K562 (cell line): ENCODE measurements around the gene CTNNBL1. TPM values are rescaled to one million over a fixed set of nuclear protein-coding genes. Genes with fewer than 3 reads are reported as not detected.

Source experiments
- ATAC-seq: fragments of 200-7000 bp; cut with Tn5 transposase; 3 replicates; pipeline ENCODE4 v1.9.1; 2020; ENCODE audit warnings: moderate library complexity
- BruUV-seq: library from RNA; stranded (reverse); fragments of 400-500 nt; replicated peaks from 2 replicates; lab custom pipeline; 2021; lab: Mats Ljungman, UMichigan
- CTCF ChIA-PET: fragments of 300-600 bp; formaldehyde crosslinking; extraction: SDS; loops from one replicate; lab custom pipeline; 2021; ENCODE audit warnings: low intra/inter-chr PET ratio; lab: Yijun Ruan, JAX
- POLR2A ChIA-PET: fragments of 300-600, 350-650 bp; sonication (Branson Sonifier 250); formaldehyde crosslinking; extraction: SDS; loops from one replicate; lab custom pipeline; 2021; ENCODE audit warnings: antibody characterized with exemption, inconsistent platforms; lab: Yijun Ruan, JAX
- DNase-seq, 4 experiments: peaks; one replicate each; pipeline versions ENCODE4 v3.0.0 to v3.0.0-alpha.2; 2011 to 2018; ENCODE audit warnings: low spot score in 3 of 4, mixed read lengths in 3 of 4; ENCODE audit errors: extremely low read depth in 1 of 4
- FAIRE-seq: peaks from 2 replicates; lab custom pipeline; 2011; peaks lifted over from hg19 to GRCh38; lab: Jason Lieb, UNC
- H2AFZ ChIP-seq: 2 replicates; pipeline ENCODE4 v1.6.0; 2011; ENCODE audit warnings: low read depth, low read length, control low read depth, inconsistent platforms
- H3K27ac ChIP-seq: fragments of 200-600 bp; 3 replicates; pipeline ENCODE4 v1.8.0; 2011; ENCODE audit warnings: low read depth, mild to moderate bottlenecking, control low read depth, inconsistent platforms, low read length, moderate library complexity, mixed read lengths; ENCODE audit errors: extremely low read depth
- H3K27me3 ChIP-seq, 2 experiments: fragments of 300-600 bp in 1 of 2; 2 replicates in 1 of 2; 3 replicates in 1 of 2; pipeline versions ENCODE4 v1.6.0 to v1.8.0; 2011; ENCODE audit warnings: inconsistent platforms in 2 of 2, low read length in 2 of 2, mild to moderate bottlenecking in 1 of 2, mixed read lengths in 1 of 2, moderate library complexity in 1 of 2; ENCODE audit not compliant: control insufficient read depth in 2 of 2, insufficient read depth in 2 of 2
- H3K36me3 ChIP-seq: fragments of 300-600 bp; 3 replicates; pipeline ENCODE4 v1.8.0; 2011; ENCODE audit warnings: mild to moderate bottlenecking, low read length, inconsistent platforms; ENCODE audit not compliant: control insufficient read depth, insufficient read depth
- H3K4me1 ChIP-seq, 2 experiments: fragments of 200-600 bp in 1 of 2; replicated peaks in 1 of 2; 2 replicates in 1 of 2; 3 replicates in 1 of 2; pipeline versions ENCODE4 v1.5.1 to v1.8.0; 2011; ENCODE audit warnings: inconsistent platforms in 2 of 2, low read length in 2 of 2, mild to moderate bottlenecking in 1 of 2, mixed read lengths in 1 of 2, moderate library complexity in 1 of 2; ENCODE audit not compliant: control insufficient read depth in 2 of 2, insufficient read depth in 2 of 2
- H3K4me2 ChIP-seq: 2 replicates; pipeline ENCODE4 v1.6.1; 2011; ENCODE audit warnings: low read length, control low read depth, inconsistent platforms, mixed read lengths; ENCODE audit not compliant: insufficient read depth
- H3K4me3 ChIP-seq: fragments of 200-600 bp; sonication (generic), shearing (Covaris generic); 2 replicates; pipeline ENCODE4 v1.5.1; 2016; ENCODE audit warnings: control low read depth, inconsistent platforms
- H3K79me2 ChIP-seq: fragments of 200-600 bp; 3 replicates; pipeline ENCODE4 v1.8.0; 2011; ENCODE audit warnings: low read length, inconsistent platforms; ENCODE audit not compliant: control insufficient read depth, insufficient read depth
- H3K9ac ChIP-seq, 2 experiments: 2 replicates each; pipeline versions ENCODE4 v1.6.0 to v1.6.1; 2011; ENCODE audit warnings: low read depth in 2 of 2, low read length in 2 of 2, control low read depth in 1 of 2, inconsistent platforms in 1 of 2, mild to moderate bottlenecking in 1 of 2, mixed read lengths in 1 of 2; ENCODE audit not compliant: insufficient read depth in 1 of 2
- H3K9me1 ChIP-seq: one replicate; pipeline ENCODE4 v1.6.0; 2011; ENCODE audit warnings: inconsistent platforms, mild to moderate bottlenecking, low read length, moderate library complexity; ENCODE audit not compliant: control insufficient read depth, insufficient read depth
- H3K9me3 ChIP-seq: replicated peaks from 2 replicates; pipeline ENCODE4 v1.5.1; 2011; ENCODE audit warnings: low read depth, low read length, inconsistent platforms; ENCODE audit not compliant: control insufficient read depth, insufficient read depth
- H4K20me1 ChIP-seq: replicated peaks from 2 replicates; pipeline ENCODE4 v1.6.1; 2011; ENCODE audit warnings: low read length, inconsistent platforms, mixed read lengths; ENCODE audit not compliant: control insufficient read depth, insufficient read depth
- GTF2A2 ChIP-seq: IDR thresholded peaks from 2 replicates; pipeline ENCODE4 v1.6.1; 2016; ENCODE audit warnings: mild to moderate bottlenecking, missing genetic modification characterization, missing compliant biosample characterization
- SPI1 ChIP-seq: IDR thresholded peaks from 2 replicates; pipeline ENCODE4 v1.6.1; 2011; ENCODE audit warnings: low read depth, low read length, control low read depth, borderline replicate concordance
- SUPT5H ChIP-seq: fragments of 450-650 bp; IDR thresholded peaks from 2 replicates; pipeline ENCODE4 v1.6.1; 2016
- ZKSCAN1 ChIP-seq: fragments of 150-350 bp; IDR thresholded peaks from 2 replicates; pipeline ENCODE4 v1.6.1; 2016; ENCODE audit warnings: low read depth, low read length
- ZNF316 ChIP-seq: fragments of 450-650 bp; IDR thresholded peaks from 2 replicates; pipeline ENCODE4 v1.6.1; 2016
- ZNF57 ChIP-seq: fragments of 450-650 bp; formaldehyde crosslinking; IDR thresholded peaks from 2 replicates; pipeline ENCODE4 v1.4.0; 2020; ENCODE audit warnings: mild to moderate bottlenecking, moderate library complexity
- WGBS: fragments of 100-300 bp; shearing (Covaris generic); methylation state at CpG from one replicate; pipeline ENCODE4 v1.1.6; 2016; ENCODE audit warnings: low coverage, mixed read lengths; ENCODE audit not compliant: insufficient coverage; ENCODE audit errors: missing lambda C conversion rate; 5-methylcytosine and 5-hydroxymethylcytosine counted together
- in situ Hi-C: fragments of 300-500 bp; cut with MboI; formaldehyde crosslinking; loops from 4 replicates; pipeline ENCODE4 v1.15.0; 2018; ENCODE audit warnings: inconsistent platforms, mixed read lengths
- intact Hi-C: fragments of 100-400 bp; cut with micrococcal nuclease; formaldehyde crosslinking; loops from 2 replicates; pipeline ENCODE4 v1.14.2; 2022
- polyA plus RNA-seq, 8 experiments: library from polyadenylated mRNA; depleted of rRNA in 4 of 8; stranded (reverse) in 5 of 8; unstranded in 3 of 8; fragments of >200 nt; fragmentation: Nextera tagmentation in 2 of 8; fragmentation: Illumina TruSeq in 1 of 8; extraction: Ambion mirVana in 2 of 8; extraction: Trizol in 1 of 8; gene quantifications; 2 replicates each; pipeline versions ENCODE4 v1.2.1 to v1.2.3, GENCODE V29; 2011 to 2014; ENCODE audit warnings: inconsistent platforms in 1 of 8, missing spikeins in 1 of 8
- total RNA-seq, 7 experiments: library from RNA; depleted of rRNA in 6 of 7; stranded (reverse); fragments of >200 nt in 6 of 7; fragmentation: Illumina TruSeq in 2 of 7; extraction: Trizol in 2 of 7; gene quantifications; 2 replicates each; pipeline versions ENCODE4 v1.2.1 to v1.2.3, GENCODE V29; 2011 to 2021; ENCODE audit warnings: low replicate concordance in 1 of 7
- TF ChIP-seq, protein P1 (sequence below), 3 experiments: fragments of 200-800 bp in 1 of 3; fragments of 250-450 bp in 1 of 3; fragments of 450-650 bp in 1 of 3; sonication (Bioruptor Pico) in 1 of 3; sonication (Bioruptor generic) in 1 of 3; formaldehyde crosslinking in 1 of 3; IDR thresholded peaks; 2 replicates each; pipeline versions ENCODE4 v1.6.1 to v1.8.0; 2016 to 2022; ENCODE audit warnings: mild to moderate bottlenecking in 2 of 3, missing genetic modification characterization in 2 of 3, missing compliant biosample characterization in 1 of 3, moderate library complexity in 1 of 3
- TF ChIP-seq, protein P2 (sequence below): sonication (generic); formaldehyde crosslinking; IDR thresholded peaks from 2 replicates; pipeline ENCODE4 v1.8.0; 2022; ENCODE audit warnings: mild to moderate bottlenecking, missing genetic modification reagents, borderline replicate concordance

CTNNBL1 gene
- total and polyA plus RNA-seq, 9 of the 15 experiments (the other 6 are each of a cell fraction or from before 2014, with no cell fraction given), result 32.4 to 85.6 (median 43.6) TPM

DNA sequence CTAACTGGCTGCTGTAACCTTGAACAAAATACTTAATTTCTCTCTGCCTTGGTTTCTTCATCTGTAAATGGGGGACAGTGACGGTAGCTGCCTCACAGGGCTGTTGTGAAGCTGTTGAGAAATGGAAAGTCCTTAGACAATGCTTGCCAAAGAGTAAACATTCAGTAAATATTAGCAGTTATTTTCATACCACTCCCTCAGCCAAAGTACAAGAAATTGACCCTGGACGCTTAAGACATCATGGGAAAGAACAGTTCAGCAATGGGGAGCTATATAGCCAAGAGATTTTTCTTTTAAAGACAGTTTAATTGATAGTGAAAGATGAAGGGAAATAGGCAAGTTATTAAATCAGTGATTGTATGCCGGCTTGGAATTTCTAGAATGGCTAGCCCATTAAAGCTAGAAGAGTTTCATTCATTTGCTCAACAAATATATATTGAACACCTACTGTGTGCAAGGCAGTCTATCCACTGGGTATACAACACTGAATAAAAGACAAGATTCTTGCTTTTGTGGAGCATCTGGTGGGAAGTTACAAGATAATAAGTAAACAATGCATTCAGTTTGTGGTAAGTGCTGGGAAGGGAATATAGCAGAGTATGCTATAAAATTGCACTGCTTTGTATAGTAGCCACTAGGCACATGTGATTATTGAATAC lies 2.0 kb downstream of the CTNNBL1 start:
- H3K4me1 ChIP-seq, result peaks cover 2 to 4% of the 10 kb centered on the region in 2 experiments; a peak in 1 of 5 replicates
- 0 out of 2 replicates have a peak, but pooled peaks have one; percentile 61 for TF ChIP-seq ZKSCAN1
- no peak for TF ChIP-seq GTF2A2 (tag)
- TF ChIP-seq, all 486 proteins: peak for 1
- Histone ChIP-seq H3K4me2 (no peak overlapping the region), H2AFZ (no peak overlapping the region), H3K9me1 (no peaks in the 10 kb centered on the region), H3K4me3 (no peak overlapping the region), H3K9ac (no peak overlapping the region), H3K79me2 (peaks cover 20% of the 10 kb centered on the region), H4K20me1 (peaks cover 7% of the 10 kb centered on the region), H3K9me3 (no peaks in the 10 kb centered on the region), H3K36me3 (no peaks in the 10 kb centered on the region), H3K27me3 (peaks cover 0 to 8% of the 10 kb centered on the region in 2 experiments; a peak in 2 of 5 replicates), H3K27ac (no peak overlapping the region)
- FAIRE-seq, result no peak
- no peak for DNase-seq
- ChIA-PET CTCF (no interaction called here), POLR2A (interaction anchor here (0.7 to 2.0 kb wide), 2 partner anchors 13 to 15 kb away, joined by 3 to 8 read pairs; no protein-coding TSS in a partner anchor)
- WGBS, result 82% methylated on average over 3 of the region's 3 CpGs
- BruUV-seq, result no TSS peak
- ATAC-seq, result no peak
- intact Hi-C loops, result no loop called here
- in situ Hi-C loops, result no loop called here

- no peak for DNase-seq
- CTCF ChIA-PET, result no interaction called here
- Histone ChIP-seq H3K9ac (no peak overlapping the region), H3K36me3 (no peaks in the 10 kb centered on the region)
- in situ Hi-C loops, result no loop called here
- TF ChIP-seq ZNF57 (CRISPR knock-in tag) (no peak), ZNF316 (no peak), SUPT5H (no peak), SPI1 (peak; percentile 44; the same call in 1 of the 2 replicates)
- TF ChIP-seq, protein P1, sequence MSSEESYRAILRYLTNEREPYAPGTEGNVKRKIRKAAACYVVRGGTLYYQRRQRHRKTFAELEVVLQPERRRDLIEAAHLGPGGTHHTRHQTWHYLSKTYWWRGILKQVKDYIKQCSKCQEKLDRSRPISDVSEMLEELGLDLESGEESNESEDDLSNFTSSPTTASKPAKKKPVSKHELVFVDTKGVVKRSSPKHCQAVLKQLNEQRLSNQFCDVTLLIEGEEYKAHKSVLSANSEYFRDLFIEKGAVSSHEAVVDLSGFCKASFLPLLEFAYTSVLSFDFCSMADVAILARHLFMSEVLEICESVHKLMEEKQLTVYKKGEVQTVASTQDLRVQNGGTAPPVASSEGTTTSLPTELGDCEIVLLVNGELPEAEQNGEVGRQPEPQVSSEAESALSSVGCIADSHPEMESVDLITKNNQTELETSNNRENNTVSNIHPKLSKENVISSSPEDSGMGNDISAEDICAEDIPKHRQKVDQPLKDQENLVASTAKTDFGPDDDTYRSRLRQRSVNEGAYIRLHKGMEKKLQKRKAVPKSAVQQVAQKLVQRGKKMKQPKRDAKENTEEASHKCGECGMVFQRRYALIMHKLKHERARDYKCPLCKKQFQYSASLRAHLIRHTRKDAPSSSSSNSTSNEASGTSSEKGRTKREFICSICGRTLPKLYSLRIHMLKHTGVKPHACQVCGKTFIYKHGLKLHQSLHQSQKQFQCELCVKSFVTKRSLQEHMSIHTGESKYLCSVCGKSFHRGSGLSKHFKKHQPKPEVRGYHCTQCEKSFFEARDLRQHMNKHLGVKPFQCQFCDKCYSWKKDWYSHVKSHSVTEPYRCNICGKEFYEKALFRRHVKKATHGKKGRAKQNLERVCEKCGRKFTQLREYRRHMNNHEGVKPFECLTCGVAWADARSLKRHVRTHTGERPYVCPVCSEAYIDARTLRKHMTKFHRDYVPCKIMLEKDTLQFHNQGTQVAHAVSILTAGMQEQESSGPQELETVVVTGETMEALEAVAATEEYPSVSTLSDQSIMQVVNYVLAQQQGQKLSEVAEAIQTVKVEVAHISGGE (CRISPR knock-in tag; IDR thresholded peaks at IDR 0.05), result no peak
- TF ChIP-seq, protein P2, sequence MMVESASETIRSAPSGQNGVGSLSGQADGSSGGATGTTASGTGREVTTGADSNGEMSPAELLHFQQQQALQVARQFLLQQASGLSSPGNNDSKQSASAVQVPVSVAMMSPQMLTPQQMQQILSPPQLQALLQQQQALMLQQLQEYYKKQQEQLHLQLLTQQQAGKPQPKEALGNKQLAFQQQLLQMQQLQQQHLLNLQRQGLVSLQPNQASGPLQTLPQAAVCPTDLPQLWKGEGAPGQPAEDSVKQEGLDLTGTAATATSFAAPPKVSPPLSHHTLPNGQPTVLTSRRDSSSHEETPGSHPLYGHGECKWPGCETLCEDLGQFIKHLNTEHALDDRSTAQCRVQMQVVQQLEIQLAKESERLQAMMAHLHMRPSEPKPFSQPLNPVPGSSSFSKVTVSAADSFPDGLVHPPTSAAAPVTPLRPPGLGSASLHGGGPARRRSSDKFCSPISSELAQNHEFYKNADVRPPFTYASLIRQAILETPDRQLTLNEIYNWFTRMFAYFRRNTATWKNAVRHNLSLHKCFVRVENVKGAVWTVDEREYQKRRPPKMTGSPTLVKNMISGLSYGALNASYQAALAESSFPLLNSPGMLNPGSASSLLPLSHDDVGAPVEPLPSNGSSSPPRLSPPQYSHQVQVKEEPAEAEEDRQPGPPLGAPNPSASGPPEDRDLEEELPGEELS (CRISPR knock-in tag), result no peak
- TF ChIP-seq, all 486 proteins: peak for 1
- peaks cover 24% of the 10 kb centered on the region for H3K79me2 ChIP-seq
- H3K9me1 ChIP-seq, result no peaks in the 10 kb centered on the region
- H3K4me2 ChIP-seq, result no peak overlapping the region
- FAIRE-seq (no peak), ATAC-seq (no peak)
- peaks cover 7% of the 10 kb centered on the region for H4K20me1 ChIP-seq
- H3K27ac ChIP-seq, result no peak overlapping the region
- no peak overlapping the region for H3K4me3 ChIP-seq
- BruUV-seq, result no TSS peak
- POLR2A ChIA-PET, result no interaction called here
- peaks cover 2 to 6% of the 10 kb centered on the region in 2 experiments; a peak in 2 of 5 replicates for H3K4me1 ChIP-seq
- no peaks in the 10 kb centered on the region for H3K9me3 ChIP-seq
- 63% methylated on average over 4 of the region's 4 CpGs for WGBS
- peaks cover 0 to 3% of the 10 kb centered on the region in 2 experiments; a peak in 1 of 5 replicates for H3K27me3 ChIP-seq
- intact Hi-C loops, result no loop called here
- no peak overlapping the region for H2AFZ ChIP-seq
Observed at GRCh38 chr20:37697314-37697713, 3.5 kb downstream of the CTNNBL1 start.
